ENCODE measurements around the gene C1orf167.
A peak's percentile ranks its signal among the peaks of the same experiment; 100 is the strongest.

Gene C1orf167

DNA sequence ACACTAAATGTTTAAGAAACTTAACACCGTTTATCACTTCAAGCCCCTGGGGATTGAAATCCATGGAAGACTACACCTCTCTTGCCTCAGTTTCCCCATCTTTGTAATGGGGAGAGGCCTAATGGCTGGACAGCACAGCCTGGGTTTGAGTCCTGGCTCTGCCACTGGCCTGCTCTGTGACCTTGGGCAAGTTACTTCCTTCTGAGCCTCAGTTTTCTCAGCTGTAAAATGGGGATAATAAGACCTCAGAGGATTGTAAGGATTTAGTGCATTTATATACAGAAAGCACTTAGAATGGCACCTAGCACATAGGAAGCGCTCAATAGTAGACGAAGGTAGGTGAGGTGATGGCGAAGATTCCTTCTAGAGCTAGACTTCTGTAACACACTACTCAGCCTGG, 20.5 kb upstream of the C1orf167 start:
- H3K27ac ChIP-seq (ENCODE audit: insufficient read depth in 1 of 2, low read depth in 1 of 2, low read length in 2 of 2, poor library complexity in 1 of 2, severe bottlenecking in 2 of 2): no peak overlapping the region
- H3K9me3 ChIP-seq (ENCODE audit: control extremely low read depth in 1 of 5, control insufficient read depth in 4 of 5, insufficient read depth in 2 of 5, low read depth in 1 of 5, low read length in 4 of 5): no peaks in the 10 kb centered on the region
- POLR2A ChIA-PET: no interaction called here
- DNase-seq: no peak
- H3K27me3 ChIP-seq (replicated peaks in 2 of 5; ENCODE audit: control insufficient read depth in 4 of 5, insufficient read depth in 5 of 5, low read length in 4 of 5): no peaks in the 10 kb centered on the region
- CTCF ChIA-PET: interaction anchor here (1.0 kb wide), 2 partner anchors 21 to 47 kb away, joined by 3 read pairs; no protein-coding TSS in a partner anchor
- peaks cover 18 to 67% (median 56%) of the 10 kb centered on the region in 4 experiments for H3K4me1 ChIP-seq (ENCODE audit: control extremely low read depth in 1 of 4, control insufficient read depth in 4 of 4, insufficient read depth in 4 of 4, low read length in 3 of 4)
- H3K36me3 ChIP-seq (ENCODE audit: control insufficient read depth in 4 of 4, insufficient read depth in 4 of 4, low read length in 3 of 4): peaks cover 0 to 9% (median 6%) of the 10 kb centered on the region in 4 experiments
- 100% methylated on average over 3 of the region's 4 CpGs for WGBS (ENCODE audit: insufficient coverage)
- H3K4me3 ChIP-seq (ENCODE audit: control insufficient read depth in 1 of 7, extremely low read depth in 1 of 7, insufficient read depth in 4 of 7, low read depth in 2 of 7, low read length in 6 of 7): peak overlapping the region in 3 of 7 experiments; percentile 14 to 57 (median 37)

- H3K27ac ChIP-seq (ENCODE audit: insufficient read depth in 1 of 2, low read depth in 1 of 2, low read length in 2 of 2, poor library complexity in 1 of 2, severe bottlenecking in 2 of 2): no peak overlapping the region
- no peak overlapping the region for H3K4me3 ChIP-seq (ENCODE audit: control insufficient read depth in 1 of 7, extremely low read depth in 1 of 7, insufficient read depth in 4 of 7, low read depth in 2 of 7, low read length in 6 of 7)
- peaks cover 0 to 9% (median 6%) of the 10 kb centered on the region in 4 experiments for H3K36me3 ChIP-seq (ENCODE audit: control insufficient read depth in 4 of 4, insufficient read depth in 4 of 4, low read length in 3 of 4)
- 100% methylated on average over 1 of the region's 5 CpGs for WGBS (ENCODE audit: insufficient coverage)
- H3K9me3 ChIP-seq (ENCODE audit: control extremely low read depth in 1 of 5, control insufficient read depth in 4 of 5, insufficient read depth in 2 of 5, low read depth in 1 of 5, low read length in 4 of 5): no peaks in the 10 kb centered on the region
- no peaks in the 10 kb centered on the region for H3K27me3 ChIP-seq (replicated peaks in 2 of 5; ENCODE audit: control insufficient read depth in 4 of 5, insufficient read depth in 5 of 5, low read length in 4 of 5)
- POLR2A ChIA-PET: no interaction called here
- no peak for DNase-seq
- CTCF ChIA-PET: interaction anchor here (1.0 kb wide), 1 partner anchor 21 kb away, joined by 3 read pairs; no protein-coding TSS in a partner anchor
- peaks cover 16 to 62% (median 51%) of the 10 kb centered on the region in 4 experiments for H3K4me1 ChIP-seq (ENCODE audit: control extremely low read depth in 1 of 4, control insufficient read depth in 4 of 4, insufficient read depth in 4 of 4, low read length in 3 of 4)
Measured at GRCh38 chr1:11741919-11742558, 20.0 kb upstream of the C1orf167 start.

DNA sequence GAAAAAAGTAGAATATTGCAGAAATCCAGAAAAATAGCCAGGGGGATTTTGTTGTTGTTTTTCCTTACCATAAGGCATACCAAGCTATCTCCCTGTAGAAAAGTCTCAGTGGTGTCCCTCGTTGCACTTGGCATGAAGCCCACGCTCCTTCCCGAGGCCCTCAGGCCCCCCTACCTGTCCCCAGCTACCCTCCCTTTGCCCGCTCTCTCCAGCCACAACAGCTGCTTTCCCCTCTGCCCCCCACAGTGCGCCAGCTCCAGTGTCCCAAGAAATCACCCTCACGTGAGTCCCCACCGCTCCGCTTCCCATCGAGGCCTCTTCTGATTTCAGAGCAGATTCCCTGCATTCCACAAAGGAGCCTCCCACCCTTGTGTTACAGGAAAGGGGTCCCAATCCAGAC, 17.7 kb upstream of the C1orf167 start:
- no peak overlapping the region for H3K4me3 ChIP-seq (ENCODE audit: control insufficient read depth in 1 of 7, extremely low read depth in 1 of 7, insufficient read depth in 4 of 7, low read depth in 2 of 7, low read length in 6 of 7)
- H3K27ac ChIP-seq (ENCODE audit: insufficient read depth in 1 of 2, low read depth in 1 of 2, low read length in 2 of 2, poor library complexity in 1 of 2, severe bottlenecking in 2 of 2): no peak overlapping the region
- WGBS (ENCODE audit: insufficient coverage): 93% methylated on average over 9 of the region's 9 CpGs
- H3K36me3 ChIP-seq (ENCODE audit: control insufficient read depth in 4 of 4, insufficient read depth in 4 of 4, low read length in 3 of 4): peaks cover 0 to 20% (median 15%) of the 10 kb centered on the region in 4 experiments
- no peaks in the 10 kb centered on the region for H3K27me3 ChIP-seq (replicated peaks in 2 of 5; ENCODE audit: control insufficient read depth in 4 of 5, insufficient read depth in 5 of 5, low read length in 4 of 5)
- CTCF ChIA-PET: interaction anchor here (0.7 to 1.5 kb wide), 4 partner anchors 10 to 94 kb away, joined by 3 read pairs; no protein-coding TSS in a partner anchor
- H3K9me3 ChIP-seq (ENCODE audit: control extremely low read depth in 1 of 5, control insufficient read depth in 4 of 5, insufficient read depth in 2 of 5, low read depth in 1 of 5, low read length in 4 of 5): no peaks in the 10 kb centered on the region
- POLR2A ChIA-PET: no interaction called here
- DNase-seq: no peak
- peaks cover 9 to 42% (median 33%) of the 10 kb centered on the region in 4 experiments for H3K4me1 ChIP-seq (ENCODE audit: control extremely low read depth in 1 of 4, control insufficient read depth in 4 of 4, insufficient read depth in 4 of 4, low read length in 3 of 4)

DNA sequence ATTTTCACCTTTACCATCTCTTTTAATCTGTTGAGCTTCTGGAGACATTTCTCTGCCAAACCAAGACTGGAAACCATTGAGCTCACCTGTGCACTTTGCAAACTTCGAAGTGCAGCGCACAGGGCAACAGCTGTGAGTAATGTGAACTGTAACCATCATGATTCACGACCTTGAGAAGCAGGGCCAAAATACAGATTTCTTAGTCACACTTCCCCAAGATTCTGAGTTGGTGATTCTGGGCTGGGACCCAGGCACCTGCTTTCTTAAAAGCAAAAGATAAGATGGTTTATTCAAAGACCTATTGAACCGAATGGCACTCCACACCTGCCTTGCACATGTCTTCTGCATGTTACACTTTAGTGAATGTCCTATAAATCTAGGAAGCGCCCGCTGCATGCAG, 15.9 kb upstream of the C1orf167 start:
- H3K9me3 ChIP-seq (ENCODE audit: control extremely low read depth in 1 of 5, control insufficient read depth in 4 of 5, insufficient read depth in 2 of 5, low read depth in 1 of 5, low read length in 4 of 5): no peaks in the 10 kb centered on the region
- no peak overlapping the region for H3K27ac ChIP-seq (ENCODE audit: insufficient read depth in 1 of 2, low read depth in 1 of 2, low read length in 2 of 2, poor library complexity in 1 of 2, severe bottlenecking in 2 of 2)
- WGBS (ENCODE audit: insufficient coverage): 97% methylated on average over 4 of the region's 6 CpGs
- CTCF ChIA-PET: no interaction called here
- no peaks in the 10 kb centered on the region for H3K27me3 ChIP-seq (replicated peaks in 2 of 5; ENCODE audit: control insufficient read depth in 4 of 5, insufficient read depth in 5 of 5, low read length in 4 of 5)
- no peak for DNase-seq
- H3K4me1 ChIP-seq (ENCODE audit: control extremely low read depth in 1 of 4, control insufficient read depth in 4 of 4, insufficient read depth in 4 of 4, low read length in 3 of 4): peaks cover 6 to 24% (median 16%) of the 10 kb centered on the region in 4 experiments
- H3K4me3 ChIP-seq (ENCODE audit: control insufficient read depth in 1 of 7, extremely low read depth in 1 of 7, insufficient read depth in 4 of 7, low read depth in 2 of 7, low read length in 6 of 7): no peak overlapping the region
- H3K36me3 ChIP-seq (ENCODE audit: control insufficient read depth in 4 of 4, insufficient read depth in 4 of 4, low read length in 3 of 4): peaks cover 2 to 34% (median 26%) of the 10 kb centered on the region in 4 experiments
- POLR2A ChIA-PET: no interaction called here

DNA sequence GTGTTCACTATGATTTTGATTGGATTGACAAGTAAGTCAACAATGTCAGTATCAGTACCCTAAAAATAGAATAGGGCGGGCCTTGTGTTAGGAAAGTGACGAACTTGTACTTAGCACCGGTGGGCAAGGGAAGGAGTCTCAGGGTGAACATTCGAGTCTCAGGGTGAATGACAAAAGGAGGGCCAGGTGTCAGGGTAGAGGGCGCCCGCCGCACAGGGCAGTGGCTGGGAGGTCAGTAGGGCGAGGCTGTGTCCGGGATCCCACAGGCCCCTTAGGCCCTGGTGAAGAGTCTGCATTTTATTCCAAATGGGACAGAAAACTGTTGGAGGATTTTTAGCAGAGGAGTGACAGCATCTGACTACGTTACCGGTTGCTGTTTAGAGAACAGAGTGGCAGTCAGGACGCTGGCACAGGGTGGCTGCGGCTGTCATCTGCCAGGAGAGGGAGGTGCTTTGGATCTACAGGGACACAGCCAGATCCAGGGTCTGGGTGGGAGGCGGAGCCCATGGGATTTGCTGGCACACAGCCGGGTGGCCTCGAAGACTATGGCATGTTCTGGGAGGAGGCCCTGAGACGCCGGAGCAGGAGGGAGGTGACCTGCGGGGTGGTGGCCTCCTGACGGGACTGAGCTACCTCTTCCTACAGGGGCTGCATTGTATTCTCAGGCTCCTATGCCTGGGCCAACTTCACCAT, 15.1 kb upstream of the C1orf167 start:
- DNase-seq: no peak
- peaks cover 2 to 35% (median 28%) of the 10 kb centered on the region in 4 experiments for H3K36me3 ChIP-seq (ENCODE audit: control insufficient read depth in 4 of 4, insufficient read depth in 4 of 4, low read length in 3 of 4)
- 93% methylated on average over 19 of the region's 20 CpGs for WGBS (ENCODE audit: insufficient coverage)

DNA sequence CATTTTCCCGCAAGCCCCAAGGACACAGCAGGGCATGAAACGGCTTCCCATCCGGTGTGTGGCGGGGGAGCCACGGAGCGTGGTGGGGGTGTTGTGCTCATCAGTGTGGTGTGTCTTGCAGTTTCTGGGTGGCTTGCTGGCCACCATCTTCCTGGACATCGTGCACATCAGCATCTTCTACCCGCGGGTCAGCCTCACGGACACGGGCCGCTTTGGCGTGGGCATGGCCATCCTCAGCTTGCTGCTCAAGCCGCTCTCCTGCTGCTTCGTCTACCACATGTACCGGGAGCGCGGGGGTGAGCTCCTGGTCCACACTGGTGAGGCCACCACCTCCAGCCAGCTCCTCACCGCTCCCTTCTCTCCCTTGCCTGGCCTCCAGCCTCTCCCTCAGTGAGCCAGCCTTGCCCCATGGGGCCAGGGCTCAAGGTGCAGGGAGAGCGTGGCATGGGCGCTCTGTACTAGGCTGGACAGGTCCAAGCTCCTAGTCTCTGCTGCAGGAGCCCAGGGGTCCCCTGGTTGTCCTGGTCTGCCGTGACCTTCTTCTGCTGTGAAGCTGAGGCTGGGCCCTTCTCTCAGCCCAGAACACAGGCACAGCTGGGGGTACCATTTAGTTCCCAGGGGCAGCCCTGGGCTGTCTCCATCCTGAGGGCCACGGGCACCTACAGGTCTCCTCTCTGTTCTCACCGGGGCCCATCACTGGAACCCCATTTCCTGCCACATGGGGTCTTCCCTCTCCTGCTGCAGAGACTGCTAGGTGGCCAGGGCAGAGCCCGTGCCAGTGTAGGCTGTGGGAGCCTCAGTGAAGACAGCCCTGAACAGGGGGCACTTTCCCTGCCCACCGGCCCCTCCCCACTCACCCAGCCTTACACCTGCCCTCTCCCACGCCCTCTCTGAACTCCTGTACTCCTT, 13.4 kb upstream of the C1orf167 start:
- Histone ChIP-seq H3K4me1 (ENCODE audit: control extremely low read depth in 1 of 4, control insufficient read depth in 4 of 4, insufficient read depth in 4 of 4, low read length in 3 of 4) (peaks cover 0 to 6% (median 0%) of the 10 kb centered on the region in 4 experiments), H3K27ac (ENCODE audit: insufficient read depth in 1 of 2, low read depth in 1 of 2, low read length in 2 of 2, poor library complexity in 1 of 2, severe bottlenecking in 2 of 2) (no peak overlapping the region), H3K9me3 (ENCODE audit: control extremely low read depth in 1 of 5, control insufficient read depth in 4 of 5, insufficient read depth in 2 of 5, low read depth in 1 of 5, low read length in 4 of 5) (no peaks in the 10 kb centered on the region), H3K27me3 (replicated peaks in 2 of 5; ENCODE audit: control insufficient read depth in 4 of 5, insufficient read depth in 5 of 5, low read length in 4 of 5) (no peaks in the 10 kb centered on the region), H3K4me3 (ENCODE audit: control insufficient read depth in 1 of 7, extremely low read depth in 1 of 7, insufficient read depth in 4 of 7, low read depth in 2 of 7, low read length in 6 of 7) (no peak overlapping the region), H3K36me3 (ENCODE audit: control insufficient read depth in 4 of 4, insufficient read depth in 4 of 4, low read length in 3 of 4) (peaks cover 2 to 35% (median 28%) of the 10 kb centered on the region in 4 experiments)
- no peak for DNase-seq
- POLR2A ChIA-PET: interaction anchor here (0.6 kb wide), 1 partner anchor 85 kb away, joined by 3 read pairs; the partner anchor contains the start of gene FBXO6
- WGBS (ENCODE audit: insufficient coverage): 98% methylated on average over 18 of the region's 27 CpGs
- CTCF ChIA-PET: interaction anchor here (1.0 to 2.5 kb wide), 9 partner anchors 11 to 106 kb away, joined by 3 to 13 read pairs (median 5); partner anchors contain the start of gene FBXO6

More for the DNA sequence above, 15.1 kb upstream of the C1orf167 start:
- no peaks in the 10 kb centered on the region for H3K27me3 ChIP-seq (replicated peaks in 2 of 5; ENCODE audit: control insufficient read depth in 4 of 5, insufficient read depth in 5 of 5, low read length in 4 of 5)
- no peak overlapping the region for H3K4me3 ChIP-seq (ENCODE audit: control insufficient read depth in 1 of 7, extremely low read depth in 1 of 7, insufficient read depth in 4 of 7, low read depth in 2 of 7, low read length in 6 of 7)
- H3K27ac ChIP-seq (ENCODE audit: insufficient read depth in 1 of 2, low read depth in 1 of 2, low read length in 2 of 2, poor library complexity in 1 of 2, severe bottlenecking in 2 of 2): no peak overlapping the region
- peaks cover 0 to 16% (median 7%) of the 10 kb centered on the region in 4 experiments for H3K4me1 ChIP-seq (ENCODE audit: control extremely low read depth in 1 of 4, control insufficient read depth in 4 of 4, insufficient read depth in 4 of 4, low read length in 3 of 4)
- ChIA-PET POLR2A (no interaction called here), CTCF (no interaction called here)
- H3K9me3 ChIP-seq (ENCODE audit: control extremely low read depth in 1 of 5, control insufficient read depth in 4 of 5, insufficient read depth in 2 of 5, low read depth in 1 of 5, low read length in 4 of 5): no peaks in the 10 kb centered on the region

All from common myeloid progenitor, CD34-positive (primary cell).